Loucy (cell line): ENCODE measurements around the gene IRF6.

Source experiments
- H2AFZ ChIP-seq: fragments of 200-600 bp; sonication (generic); 2 replicates; pipeline ENCODE4 v1.6.0; 2016; ENCODE audit warnings: antibody characterized with exemption, mild to moderate bottlenecking, low read length, moderate library complexity
- H3F3A ChIP-seq: fragments of 200-600 bp; 2 replicates; pipeline ENCODE4 v1.6.0; 2016; ENCODE audit warnings: antibody characterized with exemption, low read depth, mild to moderate bottlenecking
- H3K27me3 ChIP-seq: fragments of 200-600 bp; sonication (generic); 2 replicates; pipeline ENCODE4 v1.6.1; 2014; ENCODE audit warnings: low read length, mild to moderate bottlenecking; ENCODE audit not compliant: insufficient read depth, poor library complexity, severe bottlenecking
- H3K36me3 ChIP-seq: fragments of 200-600 bp; sonication (generic); 2 replicates; pipeline ENCODE4 v1.6.1; 2016; ENCODE audit warnings: low read length; ENCODE audit not compliant: insufficient read depth
- H3K4me1 ChIP-seq: fragments of 200-600 bp; sonication (generic); 2 replicates; pipeline ENCODE4 v1.5.1; 2014; ENCODE audit warnings: low read length, mild to moderate bottlenecking; ENCODE audit not compliant: insufficient read depth, poor library complexity, severe bottlenecking
- H3K4me2 ChIP-seq: fragments of 200-600 bp; sonication (generic); 2 replicates; pipeline ENCODE4 v1.6.0; 2014; ENCODE audit warnings: antibody characterized with exemption, low read length, low read depth, mild to moderate bottlenecking; ENCODE audit not compliant: poor library complexity, severe bottlenecking
- H3K4me3 ChIP-seq: fragments of 200-600 bp; sonication (generic); 2 replicates; pipeline ENCODE4 v1.5.1; 2014; ENCODE audit warnings: low read length, mild to moderate bottlenecking, mixed read lengths; ENCODE audit not compliant: poor library complexity, severe bottlenecking
- H3K79me2 ChIP-seq: fragments of 200-600 bp; sonication (generic); 2 replicates; pipeline ENCODE4 v1.6.1; 2014; ENCODE audit warnings: low read length; ENCODE audit not compliant: insufficient read depth
- H3K9ac ChIP-seq: fragments of 200-600 bp; sonication (generic); 2 replicates; pipeline ENCODE4 v1.6.0; 2014; ENCODE audit warnings: mild to moderate bottlenecking, low read depth, low read length, moderate library complexity; ENCODE audit not compliant: poor library complexity, severe bottlenecking
- H3K9me2 ChIP-seq: fragments of 200-600 bp; sonication (generic); replicated peaks from 2 replicates; pipeline ENCODE4 v1.6.1; 2016; ENCODE audit warnings: low read depth, low read length, mixed read lengths
- H3K9me3 ChIP-seq: fragments of 200-600 bp; sonication (generic); 2 replicates; pipeline ENCODE4 v1.6.1; 2014; ENCODE audit warnings: mild to moderate bottlenecking, antibody characterized with exemption, low read length, low read depth; ENCODE audit not compliant: insufficient read depth
- H4K20me1 ChIP-seq: fragments of 200-600 bp; sonication (generic); 2 replicates; pipeline ENCODE4 v1.6.0; 2014; ENCODE audit warnings: antibody characterized with exemption, low read length, mild to moderate bottlenecking; ENCODE audit not compliant: insufficient read depth, poor library complexity, severe bottlenecking
- CTCF ChIP-seq: fragments of 200-600 bp; sonication (generic); conservative IDR thresholded peaks from 2 replicates; pipeline ENCODE4 v1.5.1; 2014; ENCODE audit warnings: mild to moderate bottlenecking, antibody characterized with exemption, low read length
- EZH2phosphoT487 ChIP-seq: fragments of 200-600 bp; IDR thresholded peaks from 2 replicates; pipeline ENCODE4 v1.6.1; 2018; ENCODE audit warnings: antibody characterized with exemption, mild to moderate bottlenecking, moderate library complexity, borderline replicate concordance

Gene IRF6

GRCh38 chr1:209743145-209743482 is 62.8 kb downstream of the IRF6 start:
- H3K4me3 ChIP-seq = no peak overlapping the region
- H3K9ac ChIP-seq = no peak overlapping the region
- H3K79me2 ChIP-seq = no peaks in the 10 kb centered on the region
- H3K9me2 ChIP-seq = no peaks in the 10 kb centered on the region
- no peaks in the 10 kb centered on the region for H4K20me1 ChIP-seq
- H3K36me3 ChIP-seq = no peaks in the 10 kb centered on the region
- H3K4me2 ChIP-seq = no peak overlapping the region
- peak overlapping the region; percentile 45; the same call in 1 of the 2 replicates for H2AFZ ChIP-seq
- H3F3A ChIP-seq = no peaks in the 10 kb centered on the region
- no peaks in the 10 kb centered on the region for H3K9me3 ChIP-seq
- H3K4me1 ChIP-seq = peaks cover 35% of the 10 kb centered on the region
- no peak for TF ChIP-seq CTCF
- TF ChIP-seq EZH2phosphoT487 = no peak
- H3K27me3 ChIP-seq = no peaks in the 10 kb centered on the region

GRCh38 chr1:209742409-209743144 is 63.4 kb downstream of the IRF6 start:
- Histone ChIP-seq H2AFZ (peak overlapping the region; percentile 45; the same call in 1 of the 2 replicates), H3F3A (no peaks in the 10 kb centered on the region), H3K79me2 (no peaks in the 10 kb centered on the region), H3K9me3 (no peaks in the 10 kb centered on the region), H3K9me2 (no peaks in the 10 kb centered on the region), H3K4me1 (peaks cover 35% of the 10 kb centered on the region), H3K27me3 (no peaks in the 10 kb centered on the region), H4K20me1 (no peaks in the 10 kb centered on the region), H3K9ac (no peak overlapping the region), H3K4me3 (no peak overlapping the region), H3K36me3 (no peaks in the 10 kb centered on the region), H3K4me2 (no peak overlapping the region)
- TF ChIP-seq EZH2phosphoT487 (no peak), CTCF (no peak)

- no peak overlapping the region for H3K9ac ChIP-seq
- no peaks in the 10 kb centered on the region for H3K9me2 ChIP-seq
- no peaks in the 10 kb centered on the region for H3F3A ChIP-seq
- H3K9me3 ChIP-seq = no peaks in the 10 kb centered on the region
- no peak overlapping the region for H3K4me3 ChIP-seq
- H3K27me3 ChIP-seq = no peaks in the 10 kb centered on the region
- peak overlapping the region; percentile 48 for H2AFZ ChIP-seq
- peaks cover 33% of the 10 kb centered on the region for H3K4me1 ChIP-seq
- no peaks in the 10 kb centered on the region for H4K20me1 ChIP-seq
- H3K4me2 ChIP-seq = no peak overlapping the region
- H3K36me3 ChIP-seq = no peaks in the 10 kb centered on the region
- no peaks in the 10 kb centered on the region for H3K79me2 ChIP-seq
- TF ChIP-seq EZH2phosphoT487 = no peak
- TF ChIP-seq CTCF = no peak
These were observed 64.1 kb downstream of the IRF6 start for GRCh38 chr1:209741889-209742288.
